Stimulated activated naive CD8-positive, alpha-beta T cell treated with anti-CD3 and anti-CD28 coated beads, Interleukin-15, amount 100 ng/mL, for 72 hours (primary cell): ENCODE data around the gene SKAP2.
A peak's percentile ranks its signal among the peaks of the same experiment; 100 is the strongest.

Experiments
- ATAC-seq: fragments of 150-1000 bp; cut with Tn5 transposase; 2 replicates; pipeline ENCODE4 v1.10.0; 2021; ENCODE audit warnings: mild to moderate bottlenecking, moderate library complexity
- DNase-seq, 2 donors: peaks; one replicate each; pipeline ENCODE4 v3.0.0; 2021 to 2022
- H3K27ac Mint-ChIP-seq, 2 donors: one replicate each; pipeline ENCODE4 v1.8.0; 2022; ENCODE audit warnings: mild to moderate bottlenecking in 2 of 2, mixed read lengths in 2 of 2, moderate library complexity in 2 of 2
- H3K27me3 Mint-ChIP-seq: one replicate; pipeline ENCODE4 v1.8.0; 2022; ENCODE audit warnings: mixed read lengths
- H3K4me1 Mint-ChIP-seq: one replicate; pipeline ENCODE4 v1.8.0; 2022; ENCODE audit warnings: mild to moderate bottlenecking, mixed read lengths
- H3K4me3 Mint-ChIP-seq, 2 donors: one replicate each; pipeline ENCODE4 v1.8.0; 2022; ENCODE audit warnings: mild to moderate bottlenecking in 2 of 2, mixed read lengths in 2 of 2, moderate library complexity in 1 of 2
- H3K9me3 Mint-ChIP-seq, 2 donors: one replicate each; pipeline ENCODE4 v1.8.0; 2022; ENCODE audit warnings: mixed read lengths in 2 of 2

Gene SKAP2

DNA sequence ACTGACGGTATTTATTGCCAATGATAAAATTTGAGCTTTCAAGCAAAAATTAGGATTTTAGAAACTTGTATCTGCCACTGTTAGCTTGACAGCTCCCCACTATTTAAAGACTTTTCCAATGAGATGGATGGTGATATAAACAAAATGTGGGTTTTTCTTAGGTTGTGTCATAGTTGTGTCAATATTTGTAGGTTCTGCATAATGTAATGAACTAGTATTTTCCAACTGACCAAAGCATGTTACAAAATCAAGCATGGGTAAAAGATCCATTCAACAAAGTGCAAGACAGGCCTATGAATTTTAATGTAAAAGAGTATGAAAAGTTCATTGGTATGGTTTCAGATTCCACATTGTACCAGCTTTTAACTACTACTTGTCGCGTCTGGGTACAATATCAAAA lies 165.6 kb downstream of the SKAP2 start:
- no peak overlapping the region for H3K27ac Mint-ChIP-seq
- no peaks in the 10 kb centered on the region for H3K4me1 Mint-ChIP-seq
- no peak for DNase-seq
- H3K9me3 Mint-ChIP-seq = no peaks in the 10 kb centered on the region
- peaks cover 8% of the 10 kb centered on the region for H3K27me3 Mint-ChIP-seq
- H3K4me3 Mint-ChIP-seq = no peak overlapping the region
- no peak for ATAC-seq

DNA sequence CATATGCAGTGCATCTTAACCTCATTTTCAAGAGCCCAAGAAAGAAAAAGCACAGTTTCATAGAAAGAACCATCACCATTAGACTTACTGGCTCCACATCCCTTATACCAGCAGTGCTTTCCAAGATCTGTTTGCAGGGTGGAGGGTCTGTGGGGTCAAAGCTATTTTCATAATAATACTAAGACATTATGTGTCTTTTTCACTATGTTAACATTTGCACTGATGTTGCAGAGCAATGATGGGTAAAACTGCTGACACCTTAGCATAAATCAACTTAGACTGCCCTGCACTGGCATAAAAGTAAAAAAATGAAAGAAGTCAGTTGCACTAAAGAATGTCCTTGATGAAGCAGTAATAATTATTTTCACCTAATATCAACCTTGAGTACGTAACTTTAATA lies 166.2 kb downstream of the SKAP2 start:
- Mint-ChIP-seq H3K27ac (no peak overlapping the region), H3K4me1 (no peaks in the 10 kb centered on the region), H3K4me3 (no peak overlapping the region), H3K9me3 (no peaks in the 10 kb centered on the region), H3K27me3 (peaks cover 8% of the 10 kb centered on the region)
- DNase-seq (no peak), ATAC-seq (no peak)

DNA sequence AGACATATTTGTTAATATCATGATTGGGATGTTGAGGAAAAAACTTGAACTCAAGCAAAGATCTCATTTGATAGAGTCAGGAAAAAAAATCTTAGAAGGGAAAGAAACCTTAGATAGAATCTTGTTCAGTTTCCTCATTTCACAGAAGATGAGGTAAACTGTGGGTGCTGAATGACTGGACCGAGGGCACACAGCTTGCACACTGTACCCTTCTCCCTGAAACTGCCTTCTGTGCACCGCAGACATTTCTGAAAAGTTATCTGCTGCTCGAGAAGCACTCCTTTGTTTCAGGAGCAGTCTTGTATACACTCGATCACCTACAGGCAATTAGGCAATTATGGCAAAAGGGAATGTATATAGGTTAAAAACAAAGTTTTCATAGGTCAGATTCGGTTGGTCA lies 167.4 kb downstream of the SKAP2 start:
- no peak for DNase-seq
- ATAC-seq = no peak
- H3K27me3 Mint-ChIP-seq = peaks cover under 1% of the 10 kb centered on the region
- H3K4me1 Mint-ChIP-seq = no peaks in the 10 kb centered on the region
- H3K27ac Mint-ChIP-seq = no peak overlapping the region
- H3K9me3 Mint-ChIP-seq = no peaks in the 10 kb centered on the region
- H3K4me3 Mint-ChIP-seq = no peak overlapping the region

GRCh38 chr7:26696161-26696560 lies 168.2 kb downstream of the SKAP2 start:
- Mint-ChIP-seq H3K4me1 (no peaks in the 10 kb centered on the region), H3K9me3 (no peaks in the 10 kb centered on the region), H3K4me3 (no peak overlapping the region), H3K27ac (no peak overlapping the region), H3K27me3 (peaks cover 9% of the 10 kb centered on the region)
- no peak for DNase-seq
- no peak for ATAC-seq

DNA sequence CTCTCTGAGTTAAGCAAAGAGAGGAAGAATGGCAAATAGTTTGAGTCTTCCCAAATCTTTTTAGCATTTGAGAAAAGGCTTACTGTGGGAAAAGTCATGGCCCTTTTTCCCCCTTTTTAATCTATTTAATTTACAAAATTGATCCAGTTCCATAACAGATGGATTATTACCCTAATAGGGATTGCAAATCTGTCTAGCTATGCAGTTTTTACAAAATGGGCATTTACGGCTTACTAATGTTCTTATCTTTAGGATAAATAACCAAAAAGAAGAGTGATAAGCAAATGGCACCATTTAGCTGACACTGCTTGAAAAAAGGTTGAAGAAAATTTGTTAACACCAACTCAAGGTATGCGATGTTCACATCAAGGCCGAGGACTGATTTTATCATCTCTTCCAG lies 169.7 kb downstream of the SKAP2 start:
- DNase-seq (no peak), ATAC-seq (no peak)
- no peaks in the 10 kb centered on the region for H3K9me3 Mint-ChIP-seq
- H3K4me3 Mint-ChIP-seq = no peak overlapping the region
- H3K27ac Mint-ChIP-seq = no peak overlapping the region
- no peaks in the 10 kb centered on the region for H3K4me1 Mint-ChIP-seq
- peaks cover 9% of the 10 kb centered on the region for H3K27me3 Mint-ChIP-seq

GRCh38 chr7:26694141-26694540 lies 170.2 kb downstream of the SKAP2 start:
- no peak for ATAC-seq
- Mint-ChIP-seq H3K9me3 (no peaks in the 10 kb centered on the region), H3K27ac (no peak overlapping the region), H3K27me3 (peaks cover 9% of the 10 kb centered on the region), H3K4me3 (no peak overlapping the region), H3K4me1 (no peaks in the 10 kb centered on the region)
- DNase-seq = no peak

DNA sequence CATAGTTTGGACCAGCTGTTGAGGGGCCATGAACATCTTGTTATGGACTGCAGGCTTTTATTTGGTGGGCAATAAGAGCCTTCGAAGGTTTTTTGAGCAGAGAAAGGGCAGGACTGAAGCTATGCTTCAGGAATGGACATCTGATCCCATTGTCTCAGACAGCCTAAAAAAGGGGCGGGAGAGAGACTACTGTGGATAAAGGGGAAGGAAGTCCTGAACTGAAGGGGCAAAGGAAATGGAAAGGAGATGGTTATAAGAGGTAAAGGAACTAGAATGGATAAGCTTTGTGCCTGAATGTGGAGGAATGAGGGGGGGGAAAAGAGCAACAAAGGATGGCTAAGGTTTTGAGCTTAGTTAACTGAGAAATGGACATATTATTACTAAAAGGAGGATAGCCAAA lies 172.5 kb downstream of the SKAP2 start:
- no peak for DNase-seq
- H3K9me3 Mint-ChIP-seq = no peaks in the 10 kb centered on the region
- no peak for ATAC-seq
- peaks cover 9% of the 10 kb centered on the region for H3K27me3 Mint-ChIP-seq
- H3K4me1 Mint-ChIP-seq = no peaks in the 10 kb centered on the region
- H3K27ac Mint-ChIP-seq = peak overlapping the region in 1 of 2 donors; percentile 73
- H3K4me3 Mint-ChIP-seq = no peak overlapping the region

- ATAC-seq = no peak
- no peaks in the 10 kb centered on the region for H3K4me1 Mint-ChIP-seq
Observed at GRCh38 chr7:26691406-26691805, 173.0 kb downstream of the SKAP2 start.

DNA sequence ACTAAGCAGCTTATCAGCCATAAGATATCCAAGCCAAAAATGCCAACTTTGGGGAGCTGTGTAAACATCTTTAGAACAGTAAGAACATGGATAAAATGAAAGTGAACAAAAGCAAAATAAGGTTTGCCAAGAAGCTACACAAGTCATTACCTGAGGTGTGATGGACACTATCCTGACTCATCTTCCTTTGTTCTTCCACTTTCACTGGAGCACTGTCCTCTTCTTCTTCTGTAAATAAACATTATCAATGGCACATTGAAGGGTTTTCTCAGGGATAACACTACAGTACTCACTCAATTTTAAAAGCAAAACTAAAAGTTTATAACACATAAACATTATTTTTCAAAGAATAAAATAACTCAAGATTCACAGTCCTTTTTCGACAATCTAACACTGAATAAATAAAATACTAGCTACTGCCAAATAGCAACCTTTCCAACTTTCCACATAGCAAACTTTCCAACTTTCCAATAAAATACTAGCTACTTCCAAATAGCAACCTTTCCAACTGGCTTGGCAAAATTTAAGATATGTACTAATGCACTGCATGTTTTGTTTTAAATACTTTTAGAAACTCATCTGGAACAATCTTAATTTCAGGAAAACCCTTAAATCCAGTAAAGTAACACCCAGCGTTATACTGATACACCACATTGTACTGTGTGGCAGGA lies 174.1 kb downstream of the SKAP2 start:
- Mint-ChIP-seq H3K27me3 (peaks cover 16% of the 10 kb centered on the region), H3K4me3 (no peak overlapping the region), H3K27ac (no peak overlapping the region), H3K4me1 (no peaks in the 10 kb centered on the region), H3K9me3 (no peaks in the 10 kb centered on the region)
- DNase-seq (no peak), ATAC-seq (no peak)

More at GRCh38 chr7:26691406-26691805, 173.0 kb downstream of the SKAP2 start:
- Mint-ChIP-seq H3K27me3 (peaks cover 9% of the 10 kb centered on the region), H3K4me3 (no peak overlapping the region), H3K9me3 (no peaks in the 10 kb centered on the region), H3K27ac (peak overlapping the region in 1 of 2 donors; percentile 73)
- no peak for DNase-seq

DNA sequence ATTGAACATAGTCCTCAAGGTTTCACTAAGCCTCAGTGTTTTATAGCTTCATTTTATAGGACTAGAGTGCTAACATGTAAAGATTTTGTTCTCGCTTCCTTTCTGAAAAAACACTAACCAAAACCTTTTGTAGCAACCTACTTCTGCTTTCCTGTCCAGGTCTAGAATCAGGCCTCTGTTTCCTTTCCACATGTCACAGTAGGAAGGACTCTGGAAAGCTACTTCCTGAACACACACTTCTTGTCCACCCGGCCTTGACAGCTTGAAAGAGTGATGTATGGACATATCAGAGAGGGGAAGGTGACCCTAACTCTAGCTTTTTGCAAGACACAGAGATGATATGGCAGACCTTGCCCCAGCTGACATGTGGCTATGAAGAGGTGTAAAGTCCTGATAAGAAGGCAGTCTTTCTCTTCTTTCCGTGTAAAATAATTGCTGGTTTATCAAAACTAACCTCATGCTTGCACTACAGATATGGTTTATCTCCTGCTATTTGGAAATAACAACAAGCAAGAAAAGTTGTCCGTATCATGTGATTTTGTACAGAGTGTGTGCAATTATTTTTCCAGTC lies 175.4 kb downstream of the SKAP2 start:
- no peak for DNase-seq
- ATAC-seq = no peak

DNA sequence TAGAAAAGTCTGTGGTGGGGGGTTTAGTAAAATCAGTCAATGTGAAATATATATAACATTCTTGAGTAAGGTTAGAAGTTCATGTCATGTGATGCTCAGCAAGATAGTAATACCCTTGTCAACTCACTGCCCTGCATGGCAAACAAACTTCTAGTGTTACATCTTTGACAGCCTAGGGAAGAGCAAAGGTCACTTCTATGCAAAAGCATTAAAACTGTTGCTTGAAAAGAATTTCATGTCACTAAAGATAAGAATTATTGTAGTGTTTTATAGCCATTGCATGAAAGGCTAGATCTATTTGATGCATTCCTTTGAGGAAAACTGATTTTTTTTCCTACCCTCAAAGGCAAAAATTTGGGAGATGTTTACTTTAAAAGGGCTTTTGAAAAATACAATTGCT lies 176.0 kb downstream of the SKAP2 start:
- DNase-seq (no peak), ATAC-seq (no peak)
- no peak overlapping the region for H3K27ac Mint-ChIP-seq
- H3K27me3 Mint-ChIP-seq = peaks cover 27% of the 10 kb centered on the region
- no peak overlapping the region for H3K4me3 Mint-ChIP-seq
- H3K4me1 Mint-ChIP-seq = no peaks in the 10 kb centered on the region
- H3K9me3 Mint-ChIP-seq = no peaks in the 10 kb centered on the region

More for the DNA sequence above, 175.4 kb downstream of the SKAP2 start:
- H3K27me3 Mint-ChIP-seq = peaks cover 27% of the 10 kb centered on the region
- no peak overlapping the region for H3K27ac Mint-ChIP-seq
- H3K9me3 Mint-ChIP-seq = no peaks in the 10 kb centered on the region
- H3K4me3 Mint-ChIP-seq = no peak overlapping the region
- H3K4me1 Mint-ChIP-seq = no peaks in the 10 kb centered on the region

DNA sequence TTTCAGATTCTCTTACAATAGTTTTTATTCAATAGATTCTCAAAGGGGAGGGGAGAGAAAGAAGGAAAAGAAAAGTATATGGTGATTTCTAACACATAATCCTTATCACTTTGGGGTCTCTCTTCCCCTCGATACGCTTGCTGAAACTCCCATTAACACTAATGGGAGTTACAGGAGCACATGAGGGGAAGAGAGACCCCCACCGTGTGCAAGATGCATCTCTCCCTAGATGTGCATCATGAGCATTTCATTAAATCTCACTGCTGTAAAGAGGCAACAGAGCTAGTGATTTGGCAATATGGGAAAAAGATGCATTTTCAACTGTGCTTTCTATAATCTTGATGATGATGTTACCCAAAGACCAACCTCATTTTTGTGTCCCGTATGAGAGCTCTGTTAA lies 177.4 kb downstream of the SKAP2 start:
- DNase-seq = no peak
- H3K4me3 Mint-ChIP-seq = no peak overlapping the region
- no peaks in the 10 kb centered on the region for H3K9me3 Mint-ChIP-seq
- H3K27me3 Mint-ChIP-seq = peaks cover 27% of the 10 kb centered on the region
- ATAC-seq = no peak
- no peak overlapping the region for H3K27ac Mint-ChIP-seq
- no peaks in the 10 kb centered on the region for H3K4me1 Mint-ChIP-seq

DNA sequence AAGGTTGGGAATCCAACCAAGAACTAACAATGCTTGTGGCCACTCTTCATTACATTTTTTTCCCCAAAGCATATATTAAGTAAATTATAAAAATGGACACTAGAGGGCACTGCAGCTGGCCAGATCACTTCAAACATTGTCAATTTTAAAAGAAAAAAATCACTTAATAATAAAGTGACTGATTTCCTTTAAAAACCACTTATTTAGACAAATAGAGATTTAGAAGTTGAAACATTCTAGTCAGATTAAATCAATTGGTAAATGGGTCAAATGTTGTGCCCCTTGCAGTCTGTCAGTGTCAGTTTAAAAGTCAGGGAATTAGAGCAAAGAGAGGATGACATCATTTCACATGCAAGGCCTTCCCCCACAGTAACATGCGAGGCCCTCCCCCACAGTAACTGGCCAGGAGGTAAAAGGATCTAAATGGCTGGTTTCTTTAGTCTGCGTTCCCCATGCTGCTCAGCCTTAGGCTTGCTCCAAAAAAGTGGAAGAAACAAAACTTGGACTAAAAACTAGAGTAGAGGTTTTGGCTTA lies 177.9 kb downstream of the SKAP2 start:
- Mint-ChIP-seq H3K4me3 (no peak overlapping the region), H3K27me3 (peaks cover 22% of the 10 kb centered on the region), H3K4me1 (no peaks in the 10 kb centered on the region), H3K9me3 (no peaks in the 10 kb centered on the region), H3K27ac (no peak overlapping the region)
- DNase-seq (no peak), ATAC-seq (no peak)

GRCh38 chr7:26685606-26686005 lies 178.8 kb downstream of the SKAP2 start:
- Mint-ChIP-seq H3K9me3 (no peaks in the 10 kb centered on the region), H3K4me3 (no peak overlapping the region)

DNA sequence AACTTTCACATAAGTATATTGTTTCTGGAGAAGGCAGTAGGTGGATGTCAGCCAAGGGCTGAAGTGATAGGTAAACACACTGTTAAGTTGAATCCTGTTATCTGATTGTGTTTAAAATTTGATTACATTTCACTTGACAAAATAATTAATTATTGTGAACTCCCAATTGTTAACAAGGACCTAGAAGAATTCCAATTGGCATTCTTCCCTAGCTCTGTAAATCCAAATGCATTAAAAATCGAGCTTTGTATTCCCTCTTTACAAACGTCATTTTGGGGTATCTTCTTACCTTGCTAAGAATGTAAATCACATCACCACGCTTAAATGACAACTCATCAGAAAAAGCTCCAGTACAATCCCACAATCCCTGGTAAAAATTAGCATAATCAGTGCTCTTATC lies 179.9 kb downstream of the SKAP2 start:
- Mint-ChIP-seq H3K27me3 (peaks cover 18% of the 10 kb centered on the region), H3K4me3 (no peak overlapping the region), H3K27ac (no peak overlapping the region), H3K4me1 (no peaks in the 10 kb centered on the region), H3K9me3 (no peaks in the 10 kb centered on the region)
- ATAC-seq (no peak), DNase-seq (no peak)

More at GRCh38 chr7:26685606-26686005, 178.8 kb downstream of the SKAP2 start:
- H3K27me3 Mint-ChIP-seq = peaks cover 18% of the 10 kb centered on the region
- no peak overlapping the region for H3K27ac Mint-ChIP-seq
- no peaks in the 10 kb centered on the region for H3K4me1 Mint-ChIP-seq
- ATAC-seq (no peak), DNase-seq (no peak)

- Mint-ChIP-seq H3K27me3 (peaks cover 26% of the 10 kb centered on the region), H3K4me1 (no peaks in the 10 kb centered on the region), H3K9me3 (no peaks in the 10 kb centered on the region), H3K27ac (no peak overlapping the region), H3K4me3 (no peak overlapping the region)
- no peak for DNase-seq
- no peak for ATAC-seq
Observed at GRCh38 chr7:26683277-26683676, 181.1 kb downstream of the SKAP2 start.
